Measurements from ENCODE around the gene SDSL.

The SDSL gene

DNA sequence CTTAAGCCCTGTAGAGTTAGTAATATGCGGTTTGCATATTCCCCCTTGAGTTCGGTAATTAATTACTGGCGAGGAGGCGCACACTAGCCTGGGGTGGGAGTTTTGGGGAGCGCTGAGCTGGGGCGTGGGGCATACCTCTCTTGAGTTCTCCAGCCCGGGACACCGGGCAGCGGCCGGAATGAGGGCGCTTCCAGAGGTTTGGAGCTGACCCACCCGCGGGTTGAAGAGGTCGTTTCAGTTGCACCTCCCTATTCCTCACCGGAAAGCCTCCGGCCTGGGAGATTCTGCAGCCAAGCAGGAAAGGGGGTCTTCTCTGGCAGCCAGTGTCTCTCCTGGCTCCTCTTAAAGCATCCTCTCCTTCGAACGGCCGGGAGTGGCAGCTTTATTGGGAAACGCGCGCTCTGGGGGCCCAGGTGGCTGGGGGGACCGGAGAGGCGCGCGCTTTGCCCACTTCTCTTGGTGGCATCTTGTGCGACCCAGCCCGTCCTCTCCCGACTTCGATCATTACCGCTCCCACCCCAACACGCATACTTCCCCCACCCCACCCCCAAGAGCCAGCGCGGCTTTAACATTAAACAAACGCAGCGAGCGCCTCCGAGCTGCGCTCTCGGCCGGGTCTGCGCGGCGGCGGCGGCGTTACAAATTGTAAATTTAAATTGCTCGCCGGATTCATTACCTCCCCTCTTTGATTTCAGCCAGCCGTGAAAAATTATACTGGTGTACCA, 53.4 kb downstream of the SDSL start:
- H3K4me3 ChIP-seq (ENCODE audit: low read depth, low read length): no peak overlapping the region
- DNase-seq (ENCODE audit: low read depth): no peak

DNA sequence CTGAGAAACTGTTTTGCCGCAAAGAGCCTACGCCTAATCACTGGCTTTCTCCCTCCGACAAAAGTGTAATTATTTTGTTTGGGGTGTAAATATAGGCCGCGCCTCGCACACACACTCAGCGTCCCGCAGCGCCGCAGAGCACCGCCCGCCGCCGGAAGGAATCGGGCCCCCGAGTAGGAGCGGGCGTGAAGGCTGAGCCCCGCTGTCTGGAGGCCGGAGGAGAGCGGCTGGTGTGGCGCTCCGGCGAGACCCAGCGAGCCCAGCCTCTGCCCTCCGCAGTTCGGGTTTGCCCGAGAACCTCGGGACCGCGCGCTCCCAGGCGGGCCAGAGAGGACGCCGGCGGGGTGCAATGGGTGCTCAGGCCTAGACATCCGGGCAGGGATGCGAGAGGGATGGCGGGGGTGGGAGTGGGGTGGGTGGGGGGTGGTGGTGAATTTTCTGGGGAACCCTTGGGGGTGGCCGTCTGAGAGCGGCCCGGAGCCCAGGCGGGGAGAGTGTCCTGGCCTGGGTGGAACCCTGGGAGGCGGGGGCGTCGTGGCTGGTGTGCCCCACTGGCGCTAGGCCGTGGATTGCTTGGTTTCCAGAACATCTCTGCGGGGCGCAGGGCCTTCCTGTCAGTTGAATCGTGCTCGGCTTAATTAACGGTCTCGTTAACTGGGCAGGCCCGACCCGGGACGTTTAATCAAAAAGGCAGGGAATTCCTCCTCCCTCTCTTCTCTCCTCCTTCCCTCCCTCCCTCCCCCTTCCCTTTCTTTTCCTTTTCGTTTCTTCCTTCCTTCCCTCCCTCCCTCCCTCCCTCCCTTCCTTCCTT, 54.2 kb downstream of the SDSL start:
- no peak overlapping the region for H3K4me3 ChIP-seq (ENCODE audit: low read depth, low read length)
- TF ChIP-seq, protein P1, sequence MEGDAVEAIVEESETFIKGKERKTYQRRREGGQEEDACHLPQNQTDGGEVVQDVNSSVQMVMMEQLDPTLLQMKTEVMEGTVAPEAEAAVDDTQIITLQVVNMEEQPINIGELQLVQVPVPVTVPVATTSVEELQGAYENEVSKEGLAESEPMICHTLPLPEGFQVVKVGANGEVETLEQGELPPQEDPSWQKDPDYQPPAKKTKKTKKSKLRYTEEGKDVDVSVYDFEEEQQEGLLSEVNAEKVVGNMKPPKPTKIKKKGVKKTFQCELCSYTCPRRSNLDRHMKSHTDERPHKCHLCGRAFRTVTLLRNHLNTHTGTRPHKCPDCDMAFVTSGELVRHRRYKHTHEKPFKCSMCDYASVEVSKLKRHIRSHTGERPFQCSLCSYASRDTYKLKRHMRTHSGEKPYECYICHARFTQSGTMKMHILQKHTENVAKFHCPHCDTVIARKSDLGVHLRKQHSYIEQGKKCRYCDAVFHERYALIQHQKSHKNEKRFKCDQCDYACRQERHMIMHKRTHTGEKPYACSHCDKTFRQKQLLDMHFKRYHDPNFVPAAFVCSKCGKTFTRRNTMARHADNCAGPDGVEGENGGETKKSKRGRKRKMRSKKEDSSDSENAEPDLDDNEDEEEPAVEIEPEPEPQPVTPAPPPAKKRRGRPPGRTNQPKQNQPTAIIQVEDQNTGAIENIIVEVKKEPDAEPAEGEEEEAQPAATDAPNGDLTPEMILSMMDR (IDR thresholded peaks at IDR 0.05; ENCODE audit: control insufficient read depth, extremely low read depth, insufficient read depth): no peak
- DNase-seq (ENCODE audit: low read depth): no peak

More for the DNA sequence above, 53.4 kb downstream of the SDSL start:
- TF ChIP-seq, protein P1 (IDR thresholded peaks at IDR 0.05; ENCODE audit: control insufficient read depth, extremely low read depth, insufficient read depth): no peak

DNA sequence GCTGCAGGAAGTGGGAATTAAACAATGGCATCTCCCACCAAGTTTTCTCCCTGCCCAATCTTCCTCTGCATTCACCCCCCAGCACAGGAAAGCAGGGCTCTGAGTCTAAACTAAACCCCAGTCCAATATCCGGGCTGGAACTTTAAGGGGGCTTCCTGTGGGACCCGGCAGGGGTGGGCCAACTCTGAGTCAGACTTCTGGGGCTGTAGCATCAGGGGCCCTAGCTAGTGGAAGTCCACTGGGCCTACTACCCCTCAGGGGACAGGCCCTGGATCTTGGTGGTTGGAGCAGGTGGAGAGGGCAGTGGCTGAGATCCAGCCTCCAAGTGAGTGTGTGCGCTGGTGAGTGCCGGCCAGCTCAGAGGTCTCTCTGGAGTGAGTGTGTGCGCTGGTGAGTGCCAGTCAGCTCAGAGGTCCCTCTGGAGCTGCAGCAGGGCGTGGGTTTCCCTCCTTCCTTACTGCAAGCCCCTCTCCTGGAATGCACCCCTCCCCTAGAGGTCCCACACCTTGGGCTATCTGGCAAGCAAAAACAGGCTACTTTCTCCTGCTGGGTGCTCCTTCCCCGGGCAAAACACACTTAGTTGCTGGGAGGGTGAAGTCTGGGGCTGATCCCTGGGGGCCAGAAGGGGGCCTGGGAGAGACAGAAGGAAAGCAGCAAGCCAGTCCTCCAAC, 55.1 kb downstream of the SDSL start:
- H3K4me3 ChIP-seq (ENCODE audit: low read depth, low read length): no peak overlapping the region
- no peak for DNase-seq (ENCODE audit: low read depth)
- TF ChIP-seq, protein P1 (IDR thresholded peaks at IDR 0.05; ENCODE audit: control insufficient read depth, extremely low read depth, insufficient read depth): no peak

DNA sequence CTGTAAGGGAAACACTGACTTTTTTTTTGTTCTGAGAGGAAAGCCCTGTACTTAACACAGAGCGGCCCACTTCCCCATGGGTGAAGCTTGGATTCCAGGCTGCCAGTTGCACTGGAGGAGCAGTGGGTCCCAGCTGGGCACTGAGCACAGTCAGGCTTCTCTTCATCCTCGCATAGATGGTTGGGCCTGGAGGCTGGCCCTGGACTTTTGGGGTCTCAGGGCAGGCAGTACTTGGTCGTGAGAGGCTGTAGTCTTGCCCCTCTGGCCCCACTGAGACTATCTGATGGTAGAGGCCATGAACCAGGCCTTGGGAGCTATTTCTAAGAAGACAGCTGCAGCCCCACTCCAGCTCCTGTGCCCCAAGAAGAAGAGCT, 55.6 kb downstream of the SDSL start:
- DNase-seq (ENCODE audit: low read depth): no peak
- TF ChIP-seq, protein P1 (IDR thresholded peaks at IDR 0.05; ENCODE audit: control insufficient read depth, extremely low read depth, insufficient read depth): no peak
- H3K4me3 ChIP-seq (ENCODE audit: low read depth, low read length): no peak overlapping the region

DNA sequence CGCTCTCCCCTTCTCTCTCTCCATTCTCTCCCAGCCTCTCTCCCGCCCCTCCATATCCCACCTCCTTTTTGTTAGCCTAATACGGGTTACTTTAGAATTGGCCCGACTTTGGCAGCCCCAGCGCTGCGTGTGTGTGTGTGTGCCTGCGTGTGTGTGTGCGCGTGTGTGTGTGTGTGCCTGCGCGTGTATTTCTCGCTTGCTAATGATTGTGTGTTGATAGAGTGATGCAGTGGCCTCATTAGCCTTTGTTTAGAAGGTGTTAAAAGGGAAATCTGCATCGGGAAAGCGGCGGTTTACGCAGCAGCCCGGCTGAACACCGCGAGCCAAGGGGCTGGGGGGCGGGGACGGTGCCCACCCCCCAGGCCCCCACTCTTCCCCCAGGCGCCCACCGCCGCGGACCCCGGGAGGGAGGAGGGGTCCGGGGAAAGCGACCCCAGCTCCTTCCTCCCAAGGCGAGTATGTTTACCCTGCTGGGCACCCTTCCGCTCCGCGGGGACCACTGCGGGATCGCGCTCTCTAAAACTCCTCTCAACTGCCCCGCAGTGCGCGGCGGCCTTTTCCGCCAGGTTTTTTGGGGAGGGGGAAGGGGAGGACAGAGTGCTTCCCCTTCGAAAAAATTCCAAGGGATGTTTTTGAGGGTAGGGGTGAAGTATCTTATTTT, 56.3 kb downstream of the SDSL start:
- TF ChIP-seq, protein P1 (IDR thresholded peaks at IDR 0.05; ENCODE audit: control insufficient read depth, extremely low read depth, insufficient read depth): no peak
- H3K4me3 ChIP-seq (ENCODE audit: low read depth, low read length): no peak overlapping the region
- DNase-seq (ENCODE audit: low read depth): no peak

DNA sequence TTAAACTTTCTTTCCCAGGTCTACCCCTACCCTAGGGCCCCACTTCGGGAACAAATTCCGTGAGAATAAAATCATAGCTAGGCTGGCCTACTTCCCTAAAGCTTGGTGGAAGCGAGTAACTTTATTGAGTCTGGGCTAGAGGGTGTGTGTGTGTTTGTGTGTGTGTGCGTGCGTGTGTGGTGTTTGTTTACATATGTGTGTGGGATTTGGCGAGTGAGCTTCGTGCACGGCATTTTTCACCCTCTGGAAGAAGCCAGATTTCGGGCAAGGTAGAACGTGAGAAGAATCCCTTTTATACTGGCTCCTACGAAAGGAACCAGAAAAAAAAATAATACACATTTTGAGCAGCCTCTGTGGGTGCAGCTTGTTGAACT, 57.0 kb downstream of the SDSL start:
- TF ChIP-seq, protein P1 (IDR thresholded peaks at IDR 0.05; ENCODE audit: control insufficient read depth, extremely low read depth, insufficient read depth): no peak
- H3K4me3 ChIP-seq (ENCODE audit: low read depth, low read length): no peak overlapping the region
- DNase-seq (ENCODE audit: low read depth): no peak
